GM12878 (cell line): ENCODE results near the gene ZFP64. TPM values are rescaled to one million over a fixed set of nuclear protein-coding genes. Genes with fewer than 3 reads are reported as not detected.

Experiments used
- ATAC-seq: fragments of 200-7000 bp; cut with Tn5 transposase; 3 replicates; pipeline ENCODE4 v1.9.1; 2020; ENCODE audit warnings: mild to moderate bottlenecking, moderate library complexity
- BruUV-seq: library from RNA; stranded (reverse); fragments of 400-500 nt; replicated peaks from 2 replicates; lab custom pipeline; 2021; lab: Mats Ljungman, UMichigan
- CTCF ChIA-PET: fragments of 300-600 bp; sonication (Branson Sonifier 250); formaldehyde crosslinking; extraction: SDS; loops from one replicate; lab custom pipeline; 2021; ENCODE audit warnings: inconsistent platforms; lab: Yijun Ruan, JAX
- POLR2A ChIA-PET: fragments of 350-600 bp; formaldehyde crosslinking; extraction: SDS; loops from one replicate; lab custom pipeline; 2021; ENCODE audit warnings: inconsistent platforms; lab: Charles Lee
- RAD21 ChIA-PET: fragments of 300-600 bp; sonication (Branson Sonifier 250); formaldehyde crosslinking; loops from one replicate; lab custom pipeline; 2023; ENCODE audit warnings: antibody characterized with exemption; ENCODE audit not compliant: unreplicated experiment; lab: Charles Lee
- SMC1A ChIA-PET: fragments of 300-600 bp; sonication (Branson Sonifier 250); formaldehyde crosslinking; loops from one replicate; lab custom pipeline; 2023; ENCODE audit not compliant: unreplicated experiment, uncharacterized antibody; lab: Charles Lee
- DNase-seq: peaks from one replicate; pipeline ENCODE4 v3.0.0-alpha.2; 2011; ENCODE audit warnings: low read depth, low spot score
- FAIRE-seq: peaks from 3 replicates; lab custom pipeline; 2011; peaks lifted over from hg19 to GRCh38; lab: Jason Lieb, UNC
- H2AFZ ChIP-seq: 2 replicates; pipeline ENCODE4 v1.6.0; 2011; ENCODE audit warnings: low read depth, low read length, control low read depth; ENCODE audit not compliant: control insufficient read depth
- H3K27ac ChIP-seq: 2 replicates; pipeline ENCODE4 v1.5.1; 2011; ENCODE audit warnings: control low read depth; ENCODE audit not compliant: control insufficient read depth, insufficient read depth
- H3K27me3 ChIP-seq, 2 experiments: replicated peaks in 1 of 2; 2 replicates each; pipeline versions ENCODE4 v1.6.0 to v1.6.1; 2011; ENCODE audit warnings: low read length in 1 of 2; ENCODE audit not compliant: control insufficient read depth in 2 of 2, insufficient read depth in 2 of 2
- H3K36me3 ChIP-seq, 2 experiments: 2 replicates each; pipeline ENCODE4 v1.5.1; 2011; ENCODE audit warnings: low read length in 1 of 2; ENCODE audit not compliant: control insufficient read depth in 2 of 2, insufficient read depth in 2 of 2
- H3K4me1 ChIP-seq: 2 replicates; pipeline ENCODE4 v1.6.1; 2011; ENCODE audit warnings: mild to moderate bottlenecking, low read length, moderate library complexity, mixed read lengths; ENCODE audit not compliant: control insufficient read depth, insufficient read depth
- H3K4me2 ChIP-seq: 2 replicates; pipeline ENCODE4 v1.6.0; 2011; ENCODE audit warnings: control low read depth; ENCODE audit not compliant: control insufficient read depth, insufficient read depth
- H3K4me3 ChIP-seq: fragments of 200-600 bp; sonication (generic); 2 replicates; pipeline ENCODE4 v1.5.1; 2016
- H3K79me2 ChIP-seq: 2 replicates; pipeline ENCODE4 v1.6.0; 2011; ENCODE audit warnings: low read length; ENCODE audit not compliant: control insufficient read depth, insufficient read depth
- H3K9ac ChIP-seq: 2 replicates; pipeline ENCODE4 v1.8.0; 2011; ENCODE audit warnings: low read length, control low read depth, mixed read lengths; ENCODE audit not compliant: control insufficient read depth, insufficient read depth
- H3K9me3 ChIP-seq: replicated peaks from 3 replicates; pipeline ENCODE4 v1.5.1; 2011; ENCODE audit warnings: mild to moderate bottlenecking, low read length; ENCODE audit not compliant: control insufficient read depth, insufficient read depth
- H4K20me1 ChIP-seq: 2 replicates; pipeline ENCODE4 v1.6.0; 2011; ENCODE audit not compliant: control insufficient read depth, insufficient read depth
- BCL3 ChIP-seq: IDR thresholded peaks from 2 replicates; pipeline ENCODE4 v1.6.1; 2011; ENCODE audit warnings: borderline replicate concordance, low read depth, mild to moderate bottlenecking, moderate library complexity, low read length; ENCODE audit not compliant: insufficient read depth, poor library complexity, severe bottlenecking
- HSF1 ChIP-seq: fragments of 150-350 bp; IDR thresholded peaks from 2 replicates; pipeline ENCODE4 v1.6.1; 2014; ENCODE audit warnings: mild to moderate bottlenecking, low read depth, low read length
- IKZF1 ChIP-seq: fragments of 450-650 bp; conservative IDR thresholded peaks from 2 replicates; pipeline ENCODE4 v1.6.1; 2017; ENCODE audit warnings: antibody characterized with exemption, mild to moderate bottlenecking
- LARP7 ChIP-seq: fragments of 450-650 bp; IDR thresholded peaks from 2 replicates; pipeline ENCODE4 v1.6.1; 2017; ENCODE audit warnings: mild to moderate bottlenecking
- MLLT1 ChIP-seq: fragments of 450-650 bp; IDR thresholded peaks from 2 replicates; pipeline ENCODE4 v1.6.1; 2016; ENCODE audit warnings: mild to moderate bottlenecking
- NFYB ChIP-seq: IDR thresholded peaks from 2 replicates; pipeline ENCODE4 v1.6.1; 2011; ENCODE audit warnings: low read depth, mild to moderate bottlenecking, low read length, improper control_type of control experiment, moderate library complexity; ENCODE audit not compliant: insufficient read depth
- NR2C2 ChIP-seq: IDR thresholded peaks from 2 replicates; pipeline ENCODE4 v1.6.1; 2011; ENCODE audit warnings: borderline replicate concordance, low read depth; ENCODE audit not compliant: control insufficient read depth, insufficient read length
- PRDM15 ChIP-seq: fragments of 450-650 bp; formaldehyde crosslinking; IDR thresholded peaks from 2 replicates; pipeline ENCODE4 v1.4.0; 2020; ENCODE audit warnings: mild to moderate bottlenecking, moderate library complexity
- RAD21 ChIP-seq: IDR thresholded peaks from 2 replicates; pipeline ENCODE4 v1.6.1; 2011; ENCODE audit warnings: mild to moderate bottlenecking, low read depth, low read length, moderate library complexity; ENCODE audit not compliant: insufficient read depth
- SMAD5 ChIP-seq: IDR thresholded peaks from 2 replicates; pipeline ENCODE4 v1.6.1; 2016; ENCODE audit warnings: antibody characterized with exemption, low read depth
- SRF ChIP-seq, 2 experiments: IDR thresholded peaks; 2 replicates each; pipeline ENCODE4 v1.6.1; 2011; ENCODE audit warnings: low read depth in 2 of 2, low read length in 2 of 2, mild to moderate bottlenecking in 1 of 2, moderate library complexity in 1 of 2
- USF2 ChIP-seq: IDR thresholded peaks from 2 replicates; pipeline ENCODE4 v1.6.1; 2011; ENCODE audit warnings: low read depth, low read length, improper control_type of control experiment, borderline replicate concordance
- WGBS: methylation state at CpG from one replicate; pipeline ENCODE4 v1.1.6; 2016; ENCODE audit warnings: low lambda C conversion rate; ENCODE audit not compliant: insufficient replicate concordance, insufficient coverage; ENCODE audit errors: missing lambda C conversion rate; 5-methylcytosine and 5-hydroxymethylcytosine counted together
- in situ Hi-C: fragments of 300-500 bp; cut with MboI; formaldehyde crosslinking; loops from 9 replicates; pipeline ENCODE4 v1.14.3; 2018; ENCODE audit warnings: mixed read lengths
- intact Hi-C: fragments of 100-400 bp; cut with micrococcal nuclease; formaldehyde crosslinking; loops from one replicate; pipeline ENCODE4 v1.14.2; 2022; ENCODE audit not compliant: unreplicated experiment
- polyA plus RNA-seq, 11 experiments: library from polyadenylated mRNA; depleted of rRNA in 4 of 11; unstranded in 6 of 11; stranded (reverse) in 5 of 11; fragments of >200 nt; fragmentation: Nextera tagmentation in 4 of 11; fragmentation: Illumina TruSeq in 1 of 11; extraction: Ambion mirVana in 4 of 11; extraction: Trizol in 1 of 11; gene quantifications; 1 replicate in 1 of 11; 2 replicates in 10 of 11; pipeline versions ENCODE4 v1.2.1 to v1.2.3, GENCODE V29; 2011 to 2016; ENCODE audit warnings: inconsistent platforms in 2 of 11, missing spikeins in 2 of 11, low read depth in 1 of 11
- total RNA-seq, 4 experiments: library from RNA; depleted of rRNA in 3 of 4; stranded (reverse); fragments of >200 nt in 3 of 4; fragmentation: Illumina TruSeq in 1 of 4; extraction: Trizol in 1 of 4; gene quantifications; 2 replicates each; pipeline versions ENCODE4 v1.2.1 to v1.2.3, GENCODE V29; 2013 to 2021

The ZFP64 gene
- total and polyA plus RNA-seq, 10 of the 15 experiments (the other 5 are each of a cell fraction or from before 2014, with no cell fraction given) = 2.3 to 21.8 (median 11.8) TPM

GRCh38 chr20:52219441-52219840 lies 27.9 kb upstream of the ZFP64 start (continued):
- TF ChIP-seq IKZF1 (no peak), BCL3 (no peak), RAD21 (peak; percentile 33)

- no peak overlapping the region for H2AFZ ChIP-seq
- DNase-seq = no peak
- no peak overlapping the region for H3K27ac ChIP-seq
- no peak overlapping the region for H3K9ac ChIP-seq
- 46% methylated on average over 2 of the region's 2 CpGs for WGBS
- H3K36me3 ChIP-seq = no peaks in the 10 kb centered on the region
- ChIA-PET POLR2A (no interaction called here), SMC1A (interaction anchor here (1.0 to 1.2 kb wide), 2 partner anchors 22 to 25 kb away, joined by 3 to 6 read pairs; no protein-coding TSS in a partner anchor), CTCF (interaction anchor here (1.2 to 1.9 kb wide), 2 partner anchors 8 to 89 kb away, joined by 3 to 14 read pairs; no protein-coding TSS in a partner anchor), RAD21 (interaction anchor here (0.9 kb wide), 1 partner anchor 89 kb away, joined by 3 read pairs; no protein-coding TSS in a partner anchor)
- FAIRE-seq = no peak
- no peaks in the 10 kb centered on the region for H3K4me1 ChIP-seq
- BruUV-seq = no TSS peak
- no peak for ATAC-seq
- H3K79me2 ChIP-seq = no peaks in the 10 kb centered on the region
- H4K20me1 ChIP-seq = no peaks in the 10 kb centered on the region
- no peaks in the 10 kb centered on the region for H3K27me3 ChIP-seq
- intact Hi-C loops (no loop called here), in situ Hi-C loops (no loop called here)
- H3K4me2 ChIP-seq = no peak overlapping the region
- peaks cover 7% of the 10 kb centered on the region; the same call in 2 of the 3 replicates for H3K9me3 ChIP-seq
- no peak overlapping the region for H3K4me3 ChIP-seq
- TF ChIP-seq NFYB = no peak
- no peak for TF ChIP-seq USF2
- no peak for TF ChIP-seq SMAD5
- no peak for TF ChIP-seq HSF1
- TF ChIP-seq SRF (IDR thresholded peaks at IDR 0.05; ENCODE audit: low read depth in 2 of 2, low read length in 2 of 2) = no peak
- TF ChIP-seq PRDM15 = no peak
- no peak for TF ChIP-seq LARP7
- TF ChIP-seq NR2C2 = no peak
- no peak for TF ChIP-seq MLLT1
Observed at GRCh38 chr20:52217689-52218395, 26.3 kb upstream of the ZFP64 start.
